Hair follicular keratinocyte (primary cell): ENCODE data around the gene THEM5. TPM values are rescaled to one million over a fixed set of nuclear protein-coding genes. Genes with fewer than 3 reads are reported as not detected.

Source experiments
- total RNA-seq: library from RNA; depleted of rRNA; stranded (reverse); fragments of >200 nt; gene quantifications from 2 replicates; pipeline ENCODE4 v1.2.3, GENCODE V29; 2015

Gene THEM5, protein sequence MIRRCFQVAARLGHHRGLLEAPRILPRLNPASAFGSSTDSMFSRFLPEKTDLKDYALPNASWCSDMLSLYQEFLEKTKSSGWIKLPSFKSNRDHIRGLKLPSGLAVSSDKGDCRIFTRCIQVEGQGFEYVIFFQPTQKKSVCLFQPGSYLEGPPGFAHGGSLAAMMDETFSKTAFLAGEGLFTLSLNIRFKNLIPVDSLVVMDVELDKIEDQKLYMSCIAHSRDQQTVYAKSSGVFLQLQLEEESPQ
- not detected in 2 replicates for total RNA-seq

DNA sequence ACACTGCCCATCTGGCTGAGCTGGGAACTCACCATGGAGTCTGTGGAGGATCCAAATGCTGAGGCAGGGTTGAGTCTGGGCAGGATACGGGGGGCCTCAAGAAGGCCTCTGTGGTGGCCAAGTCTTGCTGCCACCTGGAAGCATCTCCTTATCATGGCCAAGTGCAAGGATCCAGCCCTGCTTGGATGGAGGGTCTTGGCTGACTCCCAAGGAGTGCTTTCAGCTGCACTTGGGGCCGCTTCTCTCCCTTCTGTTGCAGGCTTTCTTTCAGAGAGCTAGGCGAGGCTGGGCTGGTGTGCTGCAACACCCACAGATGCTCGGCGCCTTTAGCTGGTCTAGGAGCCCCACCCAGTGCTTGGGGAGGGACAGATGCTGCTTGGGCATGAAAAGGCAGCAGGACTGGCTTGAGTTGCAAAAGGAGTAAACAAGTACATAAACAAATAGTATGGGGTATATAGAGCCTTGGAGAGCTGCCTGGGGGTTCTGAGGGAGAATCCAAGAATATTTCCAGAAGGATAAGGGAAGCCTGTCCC, at the start of gene THEM5:
THEM5 (minus strand) TSS at position 302 of the 533 bp plus-strand sequence; CDS start at position 155, 147 bp downstream.

DNA sequence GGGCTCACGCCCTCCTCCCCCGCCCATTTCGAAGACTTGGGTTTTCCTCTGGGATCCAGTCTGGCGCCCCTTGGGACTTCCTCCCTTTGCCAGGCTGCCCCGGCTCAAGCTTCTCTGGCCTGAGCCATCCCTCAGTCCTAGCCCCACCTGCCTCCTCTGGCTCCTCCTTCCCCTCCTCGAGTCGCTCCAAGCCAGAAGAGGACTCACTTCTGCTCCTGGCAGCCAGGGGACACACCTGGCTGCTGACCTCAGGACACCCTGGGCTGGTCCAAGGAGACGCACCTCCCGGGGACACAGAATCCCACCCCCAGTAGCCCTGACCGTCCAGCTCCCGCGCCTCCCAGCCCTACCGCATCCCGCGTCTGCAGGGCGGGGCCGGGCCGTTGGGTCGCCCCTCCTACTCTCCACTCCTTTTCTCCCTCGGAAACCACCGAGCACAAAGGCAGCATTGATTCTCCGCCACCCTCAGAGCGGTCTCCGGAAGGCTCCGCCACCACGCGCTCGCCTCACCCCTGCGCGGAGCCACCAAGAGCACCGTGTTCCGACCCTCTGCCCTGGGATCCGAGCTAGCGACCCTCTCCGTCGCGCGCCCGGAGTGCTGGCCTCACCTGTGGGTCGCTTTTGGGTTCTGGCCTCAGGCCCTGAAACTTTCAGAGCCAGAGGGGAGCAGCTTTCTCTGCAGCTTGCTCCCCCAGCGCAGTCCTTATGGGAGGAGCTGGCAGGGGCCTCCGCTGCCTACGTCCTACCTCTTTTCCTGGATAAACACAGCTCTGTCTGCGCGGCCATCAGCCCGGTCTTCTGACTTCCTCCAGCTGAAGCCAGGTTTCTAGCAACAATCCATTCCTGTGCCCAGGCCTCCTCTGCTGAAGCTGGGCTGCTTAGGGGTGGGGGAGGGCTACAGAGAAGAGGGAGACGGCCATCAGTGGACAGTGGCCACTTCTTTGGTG, 13.8 kb downstream of the THEM5 start, which contains the start of gene C2CD4D:
C2CD4D (minus strand) TSS at position 364 of the 947 bp plus-strand sequence. CDS start 831 bp downstream, outside the sequence.

DNA sequence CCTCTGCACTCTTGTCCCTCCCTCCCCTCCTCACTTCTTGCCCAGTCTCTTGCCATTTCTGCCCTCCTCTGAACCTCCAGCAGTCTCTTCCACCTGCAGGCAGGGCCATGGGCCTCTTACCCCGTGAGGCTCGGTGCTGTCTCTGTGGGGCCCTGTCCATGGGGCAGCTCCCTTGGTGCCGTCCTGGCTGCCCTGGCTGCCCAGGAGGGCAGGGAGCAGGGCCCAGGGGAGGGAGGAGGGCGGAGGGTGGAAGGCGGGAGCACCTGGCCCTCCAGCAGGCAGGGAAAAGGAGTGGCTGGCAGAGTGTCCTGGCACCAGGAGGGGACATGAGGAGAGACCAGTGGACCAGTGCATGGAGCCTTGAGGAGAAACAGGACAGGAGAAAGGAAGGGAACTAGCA, 21.9 kb downstream of the THEM5 start, which contains the start of gene RORC:
RORC (minus strand) TSS at position 198 of the 400 bp plus-strand sequence; CDS start at position 160, 38 bp downstream.

DNA sequence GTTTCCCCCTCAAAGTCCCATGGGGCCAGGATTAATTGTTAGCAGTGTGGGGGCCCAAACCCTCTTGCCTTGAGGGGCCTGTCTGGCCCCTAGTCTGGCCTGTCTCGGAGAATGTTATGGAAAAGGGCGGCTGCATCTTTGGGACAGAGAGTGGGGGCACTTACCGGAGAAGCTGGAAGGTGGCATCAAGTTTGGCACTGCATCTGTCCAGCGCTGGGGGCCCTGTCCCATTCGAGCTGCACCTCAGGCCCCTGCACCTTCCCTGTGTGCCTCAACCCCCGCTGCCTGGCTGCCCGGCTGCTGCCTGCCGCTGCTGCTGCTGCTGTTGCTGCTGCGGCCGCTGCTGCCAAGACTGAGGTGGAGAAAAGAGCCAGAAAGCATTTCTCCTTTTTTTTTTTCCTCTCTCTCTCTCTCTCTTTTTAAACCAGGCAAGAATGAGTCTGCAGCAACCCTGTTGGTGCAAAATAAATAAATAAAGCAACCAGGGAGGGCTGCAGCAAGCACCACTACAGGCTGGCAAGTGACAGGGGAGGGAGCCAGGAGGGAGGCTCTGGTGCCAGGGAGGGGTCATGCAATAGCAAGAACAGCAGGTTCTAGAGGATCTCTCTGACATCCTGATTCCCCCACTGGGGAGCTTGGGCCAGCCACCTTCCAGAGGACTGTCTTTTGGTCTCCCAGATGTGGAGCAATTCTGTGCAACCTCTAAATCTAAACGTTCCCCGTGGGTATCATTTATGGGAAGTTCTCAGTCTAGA, 48.3 kb downstream of the THEM5 start, which contains the start of gene LINGO4:
LINGO4 (minus strand) TSS at position 354 of the 755 bp plus-strand sequence. CDS start 2,715 bp downstream, outside the sequence.

Other genes starting within 250 kb of the THEM5 start
- gene SNX27, start 241.7 kb downstream of the THEM5 start, total RNA-seq = 9.6 and 12.1 TPM in 2 replicates
- not detected in 2 replicates for gene CELF3, start 136.9 kb downstream of the THEM5 start, total RNA-seq
- not detected in 2 replicates for gene RIIAD1, start 132.2 kb downstream of the THEM5 start, total RNA-seq
- 79.4 and 95.0 TPM in 2 replicates for gene MRPL9, start 90.2 kb downstream of the THEM5 start, total RNA-seq
- 12.3 and 13.3 TPM in 2 replicates for gene TDRKH, start 63.2 kb downstream of the THEM5 start, total RNA-seq
- gene LINGO4, start 48.3 kb downstream of the THEM5 start, total RNA-seq = not detected in 2 replicates
- gene RORC, start 21.9 kb downstream of the THEM5 start, total RNA-seq = 0.16 TPM in 1 of 2 replicates, not detected in the other
- gene C2CD4D, start 13.9 kb downstream of the THEM5 start, total RNA-seq = 0.39 and 0.99 TPM in 2 replicates
- gene THEM4, start 55.8 kb upstream of the THEM5 start, total RNA-seq = 10.7 and 11.8 TPM in 2 replicates
- gene S100A10, start 140.1 kb upstream of the THEM5 start, total RNA-seq = 417 and 612 TPM in 2 replicates
- gene S100A11, start 183.3 kb upstream of the THEM5 start, total RNA-seq = 973 and 1,471 TPM in 2 replicates
- gene TCHHL1, start 235.4 kb upstream of the THEM5 start, total RNA-seq = 0.08 TPM in 1 of 2 replicates, not detected in the other